ENCODE results near the gene IER5.

The IER5 gene

GRCh38 chr1:181126871-181127587 lies 38.5 kb downstream of the IER5 start:
- H3K36me3 Mint-ChIP-seq (ENCODE audit: insufficient read depth): peaks cover 1% of the 10 kb centered on the region
- no peak for ATAC-seq (replicated peaks; ENCODE audit: extremely low read depth, poor library complexity, severe bottlenecking)
- no peaks in the 10 kb centered on the region for H3K27me3 Mint-ChIP-seq
- no peak overlapping the region for H3K27ac Mint-ChIP-seq (ENCODE audit: low read depth)
- H3K4me1 Mint-ChIP-seq: peaks cover 13% of the 10 kb centered on the region
- no peak overlapping the region for H3K4me3 Mint-ChIP-seq
- H3K9me3 Mint-ChIP-seq: no peaks in the 10 kb centered on the region
- DNase-seq (ENCODE audit: low spot score in 2 of 2): no peak

- no peak overlapping the region for H3K27ac Mint-ChIP-seq (ENCODE audit: low read depth)
- ATAC-seq (replicated peaks; ENCODE audit: extremely low read depth, poor library complexity, severe bottlenecking) (no peak), DNase-seq (ENCODE audit: low spot score in 2 of 2) (no peak)
- H3K27me3 Mint-ChIP-seq: no peaks in the 10 kb centered on the region
- H3K36me3 Mint-ChIP-seq (ENCODE audit: insufficient read depth): peaks cover 1% of the 10 kb centered on the region
- no peak overlapping the region for H3K4me3 Mint-ChIP-seq
- H3K4me1 Mint-ChIP-seq: peaks cover 13% of the 10 kb centered on the region
- H3K9me3 Mint-ChIP-seq: no peaks in the 10 kb centered on the region
These were observed 39.5 kb downstream of the IER5 start for GRCh38 chr1:181127898-181128453.

- no peak for ATAC-seq (replicated peaks; ENCODE audit: extremely low read depth, poor library complexity, severe bottlenecking)
- Mint-ChIP-seq H3K36me3 (ENCODE audit: insufficient read depth) (peaks cover 1% of the 10 kb centered on the region), H3K4me1 (peaks cover 13% of the 10 kb centered on the region), H3K27me3 (no peaks in the 10 kb centered on the region), H3K4me3 (no peak overlapping the region), H3K9me3 (no peaks in the 10 kb centered on the region), H3K27ac (ENCODE audit: low read depth) (no peak overlapping the region)
- DNase-seq (ENCODE audit: low spot score in 2 of 2): no peak
These were observed 40.3 kb downstream of the IER5 start for GRCh38 chr1:181128592-181129497.

GRCh38 chr1:181129771-181130606 lies 41.5 kb downstream of the IER5 start:
- peaks cover 3% of the 10 kb centered on the region for H3K36me3 Mint-ChIP-seq (ENCODE audit: insufficient read depth)
- no peaks in the 10 kb centered on the region for H3K9me3 Mint-ChIP-seq
- no peak overlapping the region for H3K4me3 Mint-ChIP-seq
- no peak overlapping the region for H3K27ac Mint-ChIP-seq (ENCODE audit: low read depth)
- peaks cover 19% of the 10 kb centered on the region for H3K4me1 Mint-ChIP-seq
- H3K27me3 Mint-ChIP-seq: no peaks in the 10 kb centered on the region
- ATAC-seq (replicated peaks; ENCODE audit: extremely low read depth, poor library complexity, severe bottlenecking) (no peak), DNase-seq (ENCODE audit: low spot score in 2 of 2) (no peak)

- Mint-ChIP-seq H3K4me1 (peaks cover 27% of the 10 kb centered on the region), H3K36me3 (ENCODE audit: insufficient read depth) (peaks cover 3% of the 10 kb centered on the region), H3K4me3 (no peak overlapping the region), H3K9me3 (no peaks in the 10 kb centered on the region), H3K27me3 (no peaks in the 10 kb centered on the region), H3K27ac (ENCODE audit: low read depth) (no peak overlapping the region)
- DNase-seq (ENCODE audit: low spot score in 2 of 2): no peak
- no peak for ATAC-seq (replicated peaks; ENCODE audit: extremely low read depth, poor library complexity, severe bottlenecking)
These were observed 42.9 kb downstream of the IER5 start for GRCh38 chr1:181131255-181131941.

- ATAC-seq (replicated peaks; ENCODE audit: extremely low read depth, poor library complexity, severe bottlenecking) (no peak), DNase-seq (ENCODE audit: low spot score in 2 of 2) (no peak)
- Mint-ChIP-seq H3K27me3 (no peaks in the 10 kb centered on the region), H3K36me3 (ENCODE audit: insufficient read depth) (peaks cover 3% of the 10 kb centered on the region), H3K9me3 (no peaks in the 10 kb centered on the region), H3K4me3 (no peak overlapping the region), H3K27ac (ENCODE audit: low read depth) (no peak overlapping the region), H3K4me1 (peaks cover 42% of the 10 kb centered on the region)
These were observed 45.0 kb downstream of the IER5 start for GRCh38 chr1:181133441-181133951.

DNA sequence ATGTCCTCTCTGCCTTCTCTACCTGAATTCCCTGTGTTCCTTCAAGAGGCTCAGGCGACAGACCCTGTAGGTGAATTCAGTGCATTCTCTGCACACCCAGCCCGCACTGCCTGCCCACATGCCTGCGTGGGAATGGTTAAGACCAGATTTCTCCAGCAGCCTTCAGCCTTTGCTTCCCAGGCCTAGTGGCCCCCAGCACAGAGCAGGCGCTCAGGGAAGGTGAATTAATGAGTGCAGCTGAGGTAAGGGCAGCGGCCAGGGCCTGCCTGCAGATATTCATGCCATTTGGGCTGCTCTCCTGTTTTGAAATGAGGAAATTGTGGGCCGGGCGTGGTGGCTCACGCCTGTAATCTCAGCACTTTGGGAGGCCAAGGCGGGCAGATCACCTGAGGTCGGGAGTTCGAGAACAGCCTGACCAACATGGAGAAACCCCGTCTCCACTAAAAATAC lies 45.5 kb downstream of the IER5 start:
- no peak for DNase-seq (ENCODE audit: low spot score in 2 of 2)
- peak overlapping the region; percentile 31 for H3K4me3 Mint-ChIP-seq

DNA sequence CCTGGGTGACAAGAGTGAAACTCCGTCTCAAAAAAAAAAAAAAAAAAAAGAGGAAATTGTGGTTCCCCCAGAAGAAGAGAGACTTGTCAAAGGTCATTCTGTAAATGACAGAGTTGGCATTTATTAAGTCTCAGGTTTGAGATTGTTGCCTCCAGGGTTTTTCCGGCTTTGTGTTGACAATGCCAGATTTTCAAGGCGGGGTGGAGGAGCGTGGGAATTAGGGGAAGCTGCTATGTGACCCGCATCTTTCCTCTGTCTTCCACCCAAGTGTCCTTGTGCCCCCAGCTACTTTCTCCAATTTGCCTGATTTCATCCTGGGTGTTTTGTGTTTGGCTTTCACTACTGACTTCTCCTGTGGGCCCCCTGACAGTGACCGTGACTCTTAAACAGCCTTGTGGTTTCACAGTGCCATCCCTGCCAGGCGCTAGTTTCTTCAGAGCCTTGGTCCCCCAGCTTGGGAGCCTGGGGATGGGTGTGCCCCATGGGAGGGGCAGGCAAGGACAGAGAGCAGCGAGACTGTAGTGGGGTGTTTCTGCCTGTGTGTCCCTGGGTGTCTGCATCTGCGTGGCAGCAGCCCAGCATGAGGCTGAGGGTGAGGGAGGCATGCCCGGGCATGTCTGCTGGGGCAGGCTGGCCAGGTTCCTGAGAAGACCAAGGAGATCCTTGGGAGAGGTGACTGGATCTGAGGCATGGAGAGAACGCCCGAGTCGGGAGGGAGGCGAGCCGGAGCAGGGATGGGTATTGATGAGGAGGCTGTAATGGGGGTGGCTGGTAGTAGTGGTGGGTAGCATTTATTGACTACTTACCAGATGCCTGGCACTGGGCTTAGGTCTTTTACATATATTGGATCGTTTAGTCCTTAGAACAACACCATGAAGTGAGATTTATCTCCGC lies 46.3 kb downstream of the IER5 start:
- H3K4me1 Mint-ChIP-seq: peaks cover 50% of the 10 kb centered on the region
- H3K9me3 Mint-ChIP-seq: no peaks in the 10 kb centered on the region
- no peak for DNase-seq (ENCODE audit: low spot score in 2 of 2)
- no peak overlapping the region for H3K27ac Mint-ChIP-seq (ENCODE audit: low read depth)
- H3K27me3 Mint-ChIP-seq: no peaks in the 10 kb centered on the region
- H3K4me3 Mint-ChIP-seq: peak overlapping the region; percentile 31
- ATAC-seq (replicated peaks; ENCODE audit: extremely low read depth, poor library complexity, severe bottlenecking): no peak
- H3K36me3 Mint-ChIP-seq (ENCODE audit: insufficient read depth): peaks cover 2% of the 10 kb centered on the region

More for the DNA sequence above, 45.5 kb downstream of the IER5 start:
- Mint-ChIP-seq H3K36me3 (ENCODE audit: insufficient read depth) (peaks cover 3% of the 10 kb centered on the region), H3K4me1 (peaks cover 47% of the 10 kb centered on the region), H3K27ac (ENCODE audit: low read depth) (no peak overlapping the region), H3K27me3 (no peaks in the 10 kb centered on the region), H3K9me3 (no peaks in the 10 kb centered on the region)
- no peak for ATAC-seq (replicated peaks; ENCODE audit: extremely low read depth, poor library complexity, severe bottlenecking)

GRCh38 chr1:181135437-181135731 lies 46.9 kb downstream of the IER5 start:
- Mint-ChIP-seq H3K36me3 (ENCODE audit: insufficient read depth) (peaks cover 2% of the 10 kb centered on the region), H3K27me3 (no peaks in the 10 kb centered on the region), H3K9me3 (no peaks in the 10 kb centered on the region), H3K4me3 (peak overlapping the region; percentile 31), H3K4me1 (peaks cover 48% of the 10 kb centered on the region), H3K27ac (ENCODE audit: low read depth) (no peak overlapping the region)
- DNase-seq (ENCODE audit: low spot score in 2 of 2): no peak
- ATAC-seq (replicated peaks; ENCODE audit: extremely low read depth, poor library complexity, severe bottlenecking): no peak

DNA sequence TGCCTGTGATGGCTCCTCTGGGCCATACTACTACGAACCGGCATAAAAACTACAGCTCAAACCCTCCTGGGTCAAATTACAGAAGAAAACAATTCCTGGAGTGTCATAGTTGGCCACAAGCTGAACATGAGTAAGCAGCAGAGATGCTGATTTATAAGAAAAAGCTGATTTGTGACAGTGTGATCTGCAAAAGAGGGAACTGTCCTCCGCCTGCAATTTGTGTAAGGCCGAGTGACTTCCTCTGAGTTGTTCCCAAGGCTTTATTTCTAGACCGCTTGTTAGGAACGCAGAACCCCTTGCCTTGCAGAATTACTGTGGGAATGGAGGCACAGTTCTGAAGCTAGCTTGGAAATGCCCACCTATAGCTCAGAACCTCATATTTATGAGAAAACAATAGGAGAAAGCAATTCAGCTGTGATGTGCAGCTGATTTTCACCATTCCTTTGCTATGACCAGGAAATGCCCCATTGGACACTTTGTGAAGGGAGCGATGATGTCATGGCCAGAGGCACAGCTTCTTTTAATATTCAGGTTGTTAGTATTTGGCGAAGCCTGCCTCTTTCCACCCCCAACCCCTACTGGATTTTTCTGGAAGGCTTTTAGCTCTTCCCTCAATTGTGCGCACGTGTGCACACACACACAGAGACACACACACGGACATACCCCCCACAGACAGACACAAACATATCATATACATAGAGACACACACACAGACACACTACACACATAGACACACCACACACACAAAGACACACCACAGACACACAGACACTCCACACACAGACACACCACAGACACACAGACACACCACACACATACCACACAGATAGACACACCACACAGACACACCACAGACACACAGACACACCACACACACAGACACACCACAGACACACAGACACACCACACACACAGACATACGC lies 47.6 kb downstream of the IER5 start:
- Mint-ChIP-seq H3K27me3 (no peaks in the 10 kb centered on the region), H3K4me3 (no peak overlapping the region), H3K27ac (ENCODE audit: low read depth) (peak overlapping the region; percentile 15), H3K9me3 (no peaks in the 10 kb centered on the region), H3K4me1 (peaks cover 41% of the 10 kb centered on the region), H3K36me3 (ENCODE audit: insufficient read depth) (peaks cover 2% of the 10 kb centered on the region)
- DNase-seq (ENCODE audit: low spot score in 2 of 2) (no peak), ATAC-seq (replicated peaks; ENCODE audit: extremely low read depth, poor library complexity, severe bottlenecking) (no peak)

Data from central memory CD8-positive, alpha-beta T cell (primary cell).